Measurements from ENCODE around the gene EFNA5.

EFNA5 gene

GRCh38 chr5:107484281-107484680 is 186.5 kb downstream of the EFNA5 start:
- no peak for DNase-seq (ENCODE audit: low spot score)

GRCh38 chr5:107483231-107484024 is 187.3 kb downstream of the EFNA5 start:
- DNase-seq (ENCODE audit: low spot score) = no peak

DNA sequence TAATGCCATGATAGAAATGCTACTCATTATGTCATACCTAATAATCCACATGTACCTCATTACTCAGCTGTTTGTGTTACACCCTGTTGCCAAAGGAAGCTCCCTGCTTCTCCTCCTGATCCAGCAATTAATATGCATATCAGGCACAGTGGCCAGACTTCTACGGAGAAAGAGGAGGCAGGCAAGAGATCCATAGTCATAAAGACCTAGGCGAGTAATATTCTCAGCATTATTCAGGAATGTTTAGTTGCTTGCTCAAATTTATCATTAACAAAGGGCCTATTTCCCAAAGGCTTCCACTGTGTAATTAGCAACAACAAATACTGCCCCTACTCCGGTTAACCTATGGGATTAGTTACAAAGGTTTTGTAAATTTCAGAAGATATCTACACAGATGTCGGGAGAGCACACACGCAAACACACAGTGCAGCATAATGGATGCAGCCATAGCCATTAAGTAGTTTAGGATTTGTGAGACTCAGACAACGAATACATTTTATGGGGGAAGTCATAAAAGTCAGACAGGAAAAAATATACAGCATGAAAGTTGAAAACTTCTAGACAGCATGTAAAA is 192.6 kb downstream of the EFNA5 start:
- no peak for DNase-seq (ENCODE audit: low spot score)

- DNase-seq (ENCODE audit: low spot score) = no peak
Measured at GRCh38 chr5:107477492-107477891, 193.2 kb downstream of the EFNA5 start.

GRCh38 chr5:107476783-107477182 is 194.0 kb downstream of the EFNA5 start:
- DNase-seq (ENCODE audit: low spot score) = no peak

GRCh38 chr5:107474716-107475489 is 195.8 kb downstream of the EFNA5 start:
- no peak for DNase-seq (ENCODE audit: low spot score)

DNA sequence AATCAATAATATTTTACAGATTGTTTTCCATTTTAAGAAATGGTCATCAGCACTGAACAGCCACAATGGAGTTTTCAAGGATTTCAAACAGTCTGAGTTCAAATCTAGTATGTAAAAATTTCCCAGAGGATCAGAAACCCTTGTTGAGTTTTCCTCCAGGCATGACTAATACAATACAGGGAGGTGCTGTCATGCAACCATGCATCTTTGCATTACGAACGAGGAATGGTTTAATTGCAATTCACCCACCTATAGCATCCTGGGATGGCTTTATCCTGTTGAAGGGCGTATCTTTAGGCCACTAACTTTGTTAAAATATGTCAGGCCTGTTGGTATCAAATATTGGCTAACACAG is 196.4 kb downstream of the EFNA5 start:
- DNase-seq (ENCODE audit: low spot score) = no peak

GRCh38 chr5:107472620-107473064 is 198.1 kb downstream of the EFNA5 start:
- DNase-seq (ENCODE audit: low spot score) = no peak

- no peak for DNase-seq (ENCODE audit: low spot score)
Measured at GRCh38 chr5:107470295-107470582, 200.5 kb downstream of the EFNA5 start.

DNA sequence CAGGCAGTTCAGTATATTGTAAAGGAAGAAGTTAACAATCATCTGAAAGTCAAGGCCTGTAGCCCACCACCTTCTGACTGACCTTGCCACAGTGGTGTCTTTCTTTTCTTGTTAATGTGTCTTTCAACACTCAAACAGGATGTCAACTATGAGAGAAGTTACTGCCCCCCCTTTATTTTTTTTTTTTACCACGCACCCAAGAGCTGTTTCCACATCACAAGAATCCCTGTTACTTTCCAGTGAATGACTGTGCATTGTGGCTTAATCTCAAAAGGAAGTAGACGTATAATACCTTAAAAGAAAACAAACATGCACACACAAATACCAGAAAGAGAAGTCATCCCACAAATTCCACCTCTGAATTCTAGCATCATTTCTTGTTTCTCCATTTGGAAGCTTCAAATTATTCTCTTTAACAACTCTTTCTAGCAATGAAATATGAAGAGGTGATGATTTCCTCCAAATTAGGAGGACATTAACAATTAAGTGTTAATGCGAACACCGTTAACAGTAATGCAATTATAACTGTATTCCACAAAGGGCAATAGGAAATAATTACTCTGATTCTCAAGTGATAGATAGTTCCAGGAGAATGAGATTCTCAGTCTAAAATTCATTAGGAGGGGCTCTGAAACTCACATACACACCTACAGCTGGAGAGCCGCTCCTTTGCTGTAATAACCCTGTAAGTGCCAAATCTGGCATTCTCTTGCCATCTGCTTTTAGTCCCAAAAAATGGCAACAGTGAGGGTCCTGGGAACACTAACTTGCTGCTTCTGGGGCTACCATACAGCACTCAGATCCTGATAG is 201.0 kb downstream of the EFNA5 start:
- no peak for DNase-seq (ENCODE audit: low spot score)

DNA sequence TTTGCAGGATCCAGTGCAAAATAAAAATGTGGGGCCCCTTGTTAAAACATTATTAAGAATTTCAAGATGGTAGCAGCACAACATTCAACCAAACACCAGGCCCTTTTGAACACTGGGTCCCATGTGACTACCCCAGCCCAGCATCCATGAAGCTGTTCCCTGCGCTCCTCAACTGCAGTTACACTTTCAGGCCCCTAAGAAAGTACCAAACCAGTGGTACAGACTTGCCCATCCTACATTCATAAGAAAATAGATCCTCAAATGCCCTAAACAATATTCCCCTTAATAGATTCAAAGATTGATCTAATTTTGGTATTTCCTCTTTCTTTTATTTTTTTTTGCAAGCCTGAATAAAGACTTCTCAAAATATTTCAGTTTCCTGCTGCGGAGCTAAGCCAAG is 201.7 kb downstream of the EFNA5 start:
- DNase-seq (ENCODE audit: low spot score) = no peak

GRCh38 chr5:107468276-107468675 is 202.5 kb downstream of the EFNA5 start:
- DNase-seq (ENCODE audit: low spot score) = no peak

GRCh38 chr5:107467137-107467932 is 203.4 kb downstream of the EFNA5 start:
- no peak for DNase-seq (ENCODE audit: low spot score)

DNA sequence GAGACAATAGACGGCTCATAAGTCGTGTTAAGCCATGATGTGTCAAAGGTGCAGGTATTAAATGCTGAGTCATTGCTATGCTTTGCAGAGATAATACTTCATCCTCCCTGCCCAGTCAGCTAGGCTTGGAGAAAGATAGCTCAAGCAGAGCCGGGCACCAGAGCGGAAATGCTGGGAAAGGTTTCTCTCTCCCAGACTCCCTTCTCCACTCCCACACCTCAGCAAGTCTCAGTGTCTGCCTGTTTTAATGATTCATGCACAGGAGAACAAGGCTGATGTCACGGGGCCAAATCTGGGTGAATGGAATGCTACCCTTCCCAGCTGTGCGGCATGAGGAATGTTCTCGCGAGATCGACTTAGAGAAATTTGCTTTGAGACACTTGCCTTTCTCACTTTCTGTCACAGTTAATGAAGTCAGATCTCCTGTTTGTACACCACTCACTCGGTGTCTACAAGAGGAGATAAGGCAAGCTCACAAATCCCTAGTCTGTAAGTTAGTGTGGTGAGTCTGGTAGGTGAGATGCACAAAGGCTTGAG is 204.4 kb downstream of the EFNA5 start:
- DNase-seq (ENCODE audit: low spot score) = no peak

DNA sequence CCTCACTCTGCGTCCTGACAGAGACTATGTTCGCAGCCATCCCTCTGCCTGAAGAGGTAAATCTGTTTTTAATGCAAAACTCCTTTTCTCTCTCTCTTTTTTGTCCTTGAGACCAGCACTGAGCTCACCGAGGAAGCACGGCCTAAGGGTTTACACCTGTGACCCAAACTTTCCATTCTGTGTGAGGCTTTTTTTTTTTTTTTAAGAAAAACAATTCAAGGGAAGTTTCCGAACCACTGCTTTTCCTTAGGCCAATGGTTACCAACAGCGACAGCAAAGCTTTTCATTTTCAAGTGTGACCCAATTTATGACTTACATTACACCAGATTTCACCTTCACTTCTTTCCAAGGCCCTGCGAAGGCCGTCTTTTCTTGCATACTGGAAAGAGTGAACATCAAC is 205.9 kb downstream of the EFNA5 start:
- DNase-seq (ENCODE audit: low spot score) = no peak

- no peak for DNase-seq (ENCODE audit: low spot score)
Measured at GRCh38 chr5:107464416-107464815, 206.3 kb downstream of the EFNA5 start.

DNA sequence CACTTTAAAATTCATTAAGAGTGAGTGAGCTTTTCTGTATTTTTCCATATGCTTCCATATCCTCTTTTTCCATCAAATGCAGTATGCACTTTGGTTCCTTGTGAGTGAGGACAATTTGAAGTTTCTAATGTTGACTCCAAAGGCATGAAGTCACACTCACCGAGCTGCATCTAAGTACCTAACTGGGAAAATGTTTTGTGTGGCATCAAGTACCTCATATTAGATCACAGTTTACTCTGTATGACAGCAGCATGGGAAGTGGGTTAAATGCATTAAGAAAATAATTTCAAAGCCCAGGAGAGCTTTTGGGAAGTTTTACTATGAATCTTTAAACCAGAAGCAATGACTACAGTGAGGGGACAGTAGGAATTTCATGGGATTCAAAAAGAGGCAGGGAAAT is 207.0 kb downstream of the EFNA5 start:
- DNase-seq (ENCODE audit: low spot score) = no peak

DNA sequence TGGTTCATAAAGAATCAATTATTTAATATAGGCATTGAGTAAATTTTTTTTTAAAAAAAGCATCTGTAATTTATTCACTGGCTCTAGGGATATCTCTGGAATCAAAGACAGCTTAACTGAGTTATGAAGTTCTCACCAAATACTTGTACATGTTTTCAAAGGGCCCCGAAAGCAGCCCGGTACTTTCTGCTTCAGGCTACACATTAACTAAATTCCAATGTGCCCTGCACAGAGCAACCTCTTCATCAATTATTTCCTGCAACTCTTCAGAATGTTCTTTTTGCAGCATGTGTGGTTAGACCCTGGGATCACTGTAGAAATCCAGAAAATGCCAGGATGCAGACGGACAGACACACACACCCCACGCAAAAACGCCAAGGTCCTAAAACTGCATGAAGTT is 209.0 kb downstream of the EFNA5 start:
- DNase-seq (ENCODE audit: low spot score) = no peak

- DNase-seq (ENCODE audit: low spot score) = no peak
Measured at GRCh38 chr5:107460789-107461188, 209.9 kb downstream of the EFNA5 start.

DNA sequence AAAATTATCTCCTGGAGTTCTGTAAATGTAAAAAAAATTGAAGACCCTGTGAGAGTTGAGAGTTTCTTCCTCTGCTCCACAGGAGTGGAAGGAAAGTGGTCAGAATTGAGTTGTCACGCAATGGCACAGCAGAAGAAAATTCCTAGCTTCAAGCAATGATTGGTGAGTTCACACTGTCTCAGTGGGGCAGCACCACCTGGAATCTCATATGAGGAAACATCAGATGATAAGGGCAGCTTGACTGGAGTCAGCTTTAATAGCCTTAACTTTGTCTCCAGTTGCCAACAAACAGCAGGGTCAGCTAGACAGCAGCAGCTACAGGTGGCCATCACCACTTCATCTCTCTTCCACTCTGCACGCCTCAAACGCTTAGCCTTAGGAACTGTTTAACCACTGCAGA is 211.1 kb downstream of the EFNA5 start:
- DNase-seq (ENCODE audit: low spot score) = no peak

DNA sequence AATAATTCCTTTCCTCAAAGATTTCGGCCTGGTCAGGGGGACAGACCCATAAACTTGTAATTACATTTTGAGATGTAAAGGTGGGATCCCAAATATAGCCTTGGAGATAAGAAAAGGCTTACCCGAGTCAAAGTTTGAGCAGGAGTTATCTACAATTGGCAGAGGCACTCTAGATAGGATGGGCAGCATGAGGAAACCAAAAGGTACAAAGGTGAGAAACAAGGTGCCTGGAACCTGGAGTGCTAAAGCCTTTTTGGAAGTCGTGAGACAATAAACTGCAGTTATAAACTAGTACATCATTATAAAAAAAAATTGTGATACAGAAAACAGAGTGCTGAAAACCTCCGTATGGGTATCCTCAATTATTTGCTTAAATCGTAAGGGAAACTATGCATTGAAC is 212.4 kb downstream of the EFNA5 start:
- no peak for DNase-seq (ENCODE audit: low spot score)

All from left forelimb (tissue), 1 donor.